ENCODE data around the gene CCDC159.

Gene CCDC159

GRCh38 chr19:11373166-11373884 lies 27.0 kb downstream of the CCDC159 start (continued):
- no peak for TF ChIP-seq SP7 (tag by site-specific recombination; IDR thresholded peaks at IDR 0.05)
- TF ChIP-seq ZNF558 (tag by site-specific recombination; IDR thresholded peaks at IDR 0.05), result no peak
- TF ChIP-seq PRDM1 (tag by site-specific recombination; IDR thresholded peaks at IDR 0.05), result peak; percentile 65
- no peak for TF ChIP-seq ZFP69B (tag by site-specific recombination; IDR thresholded peaks at IDR 0.05)
- no peak for TF ChIP-seq ZNF354C (tag by site-specific recombination; IDR thresholded peaks at IDR 0.05; ENCODE audit: borderline replicate concordance, low read depth)
- TF ChIP-seq ZSCAN4 (tag by site-specific recombination; IDR thresholded peaks at IDR 0.05), result 0 out of 2 replicates have a peak, but pooled peaks have one; percentile 13
- TF ChIP-seq SP2 (tag by site-specific recombination; IDR thresholded peaks at IDR 0.05), result peak; percentile 61
- no peak for TF ChIP-seq ZNF426 (tag by site-specific recombination; IDR thresholded peaks at IDR 0.05)
- no peak for TF ChIP-seq ZNF175 (tag by site-specific recombination; IDR thresholded peaks at IDR 0.05)
- no peak for TF ChIP-seq ZBTB20 (tag by site-specific recombination; IDR thresholded peaks at IDR 0.05)
- TF ChIP-seq, protein P1, sequence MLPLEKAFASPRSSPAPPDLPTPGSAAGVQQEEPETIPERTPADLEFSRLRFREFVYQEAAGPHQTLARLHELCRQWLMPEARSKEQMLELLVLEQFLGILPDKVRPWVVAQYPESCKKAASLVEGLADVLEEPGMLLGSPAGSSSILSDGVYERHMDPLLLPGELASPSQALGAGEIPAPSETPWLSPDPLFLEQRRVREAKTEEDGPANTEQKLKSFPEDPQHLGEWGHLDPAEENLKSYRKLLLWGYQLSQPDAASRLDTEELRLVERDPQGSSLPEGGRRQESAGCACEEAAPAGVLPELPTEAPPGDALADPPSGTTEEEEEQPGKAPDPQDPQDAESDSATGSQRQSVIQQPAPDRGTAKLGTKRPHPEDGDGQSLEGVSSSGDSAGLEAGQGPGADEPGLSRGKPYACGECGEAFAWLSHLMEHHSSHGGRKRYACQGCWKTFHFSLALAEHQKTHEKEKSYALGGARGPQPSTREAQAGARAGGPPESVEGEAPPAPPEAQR (tag by site-specific recombination; IDR thresholded peaks at IDR 0.05), result no peak
- no peak for TF ChIP-seq PRDM10 (tag by site-specific recombination; IDR thresholded peaks at IDR 0.05)
- TF ChIP-seq KLF7 (tag by site-specific recombination; IDR thresholded peaks at IDR 0.05; ENCODE audit: borderline replicate concordance), result no peak
- TF ChIP-seq ZNF837 (tag by site-specific recombination; IDR thresholded peaks at IDR 0.05), result no peak
- TF ChIP-seq, protein P2, sequence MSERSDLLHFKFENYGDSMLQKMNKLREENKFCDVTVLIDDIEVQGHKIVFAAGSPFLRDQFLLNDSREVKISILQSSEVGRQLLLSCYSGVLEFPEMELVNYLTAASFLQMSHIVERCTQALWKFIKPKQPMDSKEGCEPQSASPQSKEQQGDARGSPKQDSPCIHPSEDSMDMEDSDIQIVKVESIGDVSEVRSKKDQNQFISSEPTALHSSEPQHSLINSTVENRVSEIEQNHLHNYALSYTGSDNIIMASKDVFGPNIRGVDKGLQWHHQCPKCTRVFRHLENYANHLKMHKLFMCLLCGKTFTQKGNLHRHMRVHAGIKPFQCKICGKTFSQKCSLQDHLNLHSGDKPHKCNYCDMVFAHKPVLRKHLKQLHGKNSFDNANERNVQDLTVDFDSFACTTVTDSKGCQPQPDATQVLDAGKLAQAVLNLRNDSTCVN (tag by site-specific recombination; optimal IDR thresholded peaks at IDR 0.05), result no peak
- TF ChIP-seq ZNF747 (tag by site-specific recombination; IDR thresholded peaks at IDR 0.05), result no peak
- TF ChIP-seq ZNF561 (tag by site-specific recombination; IDR thresholded peaks at IDR 0.05; ENCODE audit: borderline replicate concordance), result no peak
- no peak for TF ChIP-seq ZSCAN23 (tag by site-specific recombination; IDR thresholded peaks at IDR 0.05)
- TF ChIP-seq ZNF214 (tag by site-specific recombination; IDR thresholded peaks at IDR 0.05; ENCODE audit: borderline replicate concordance), result no peak
- peak; percentile 42; the same call in 1 of the 2 replicates for TF ChIP-seq EGR2 (tag by site-specific recombination; IDR thresholded peaks at IDR 0.05; ENCODE audit: low read depth)
- TF ChIP-seq ZBTB17 (tag by site-specific recombination; IDR thresholded peaks at IDR 0.05), result no peak
- no peak for TF ChIP-seq ZNF624 (tag by site-specific recombination; IDR thresholded peaks at IDR 0.05)
